ENCODE measurements around the gene PGLYRP3. TPM values are rescaled to one million over a fixed set of nuclear protein-coding genes. Genes with fewer than 3 reads are reported as not detected.

The PGLYRP3 gene
- total RNA-seq: not detected

GRCh38 chr1:153312570-153313186, at the start of gene PGLYRP3:
TSS of gene PGLYRP3 (minus strand) at chr1:153312952. CDS start at chr1:153310665, 2,287 bp downstream.
- Mint-ChIP-seq H3K4me3 (no peak within 1 kb of the TSS), H3K4me1 (no peaks in the 10 kb centered on the region), H3K36me3 (no peaks in the 10 kb centered on the region), H3K27ac (no peak within 1 kb of the TSS), H3K27me3 (peaks cover 12% of the 10 kb centered on the region), H3K9me3 (peaks cover 2% of the 10 kb centered on the region)
- ATAC-seq (ENCODE audit: low read depth) (no peak), DNase-seq (no peak)
- POLR2A ChIA-PET: interaction anchor here (0.6 kb wide), 1 partner anchor 50 kb away, joined by 3 read pairs; no protein-coding TSS in a partner anchor

- DNase-seq (no peak), ATAC-seq (ENCODE audit: low read depth) (no peak)
- POLR2A ChIA-PET: no interaction called here
- H3K27me3 Mint-ChIP-seq: peaks cover 12% of the 10 kb centered on the region
- no peaks in the 10 kb centered on the region for H3K36me3 Mint-ChIP-seq
- no peak overlapping the region for H3K4me3 Mint-ChIP-seq
- no peak overlapping the region for H3K27ac Mint-ChIP-seq
- peaks cover 6% of the 10 kb centered on the region for H3K4me1 Mint-ChIP-seq
- no peaks in the 10 kb centered on the region for H3K9me3 Mint-ChIP-seq
Observed at GRCh38 chr1:153362187-153362775, 49.5 kb upstream of the PGLYRP3 start.

- POLR2A ChIA-PET: no interaction called here
- Mint-ChIP-seq H3K27me3 (peaks cover 12% of the 10 kb centered on the region), H3K36me3 (no peaks in the 10 kb centered on the region), H3K9me3 (no peaks in the 10 kb centered on the region), H3K4me1 (peaks cover 12% of the 10 kb centered on the region), H3K27ac (no peak overlapping the region), H3K4me3 (no peak overlapping the region)
- no peak for ATAC-seq (ENCODE audit: low read depth)
- no peak for DNase-seq
Observed at GRCh38 chr1:153361480-153362109, 48.8 kb upstream of the PGLYRP3 start.

- H3K4me3 Mint-ChIP-seq: no peak overlapping the region
- no peaks in the 10 kb centered on the region for H3K36me3 Mint-ChIP-seq
- DNase-seq (no peak), ATAC-seq (ENCODE audit: low read depth) (no peak)
- peaks cover 15% of the 10 kb centered on the region for H3K4me1 Mint-ChIP-seq
- POLR2A ChIA-PET: no interaction called here
- no peaks in the 10 kb centered on the region for H3K9me3 Mint-ChIP-seq
- no peak overlapping the region for H3K27ac Mint-ChIP-seq
- peaks cover 9% of the 10 kb centered on the region for H3K27me3 Mint-ChIP-seq
Observed at GRCh38 chr1:153360592-153361479, 48.1 kb upstream of the PGLYRP3 start.

- DNase-seq (no peak), ATAC-seq (ENCODE audit: low read depth) (no peak)
- Mint-ChIP-seq H3K9me3 (no peaks in the 10 kb centered on the region), H3K27me3 (peaks cover 9% of the 10 kb centered on the region), H3K4me1 (peaks cover 15% of the 10 kb centered on the region), H3K36me3 (no peaks in the 10 kb centered on the region), H3K27ac (no peak overlapping the region), H3K4me3 (no peak overlapping the region)
- POLR2A ChIA-PET: no interaction called here
Observed at GRCh38 chr1:153360190-153360589, 47.4 kb upstream of the PGLYRP3 start.

GRCh38 chr1:153359241-153359640, 46.5 kb upstream of the PGLYRP3 start:
- POLR2A ChIA-PET: no interaction called here
- Mint-ChIP-seq H3K4me3 (no peak overlapping the region), H3K27ac (no peak overlapping the region), H3K9me3 (no peaks in the 10 kb centered on the region), H3K4me1 (peaks cover 15% of the 10 kb centered on the region), H3K27me3 (peaks cover 9% of the 10 kb centered on the region), H3K36me3 (no peaks in the 10 kb centered on the region)
- DNase-seq (no peak), ATAC-seq (ENCODE audit: low read depth) (no peak)

- DNase-seq: no peak
- Mint-ChIP-seq H3K4me1 (peaks cover 15% of the 10 kb centered on the region), H3K27me3 (peaks cover 9% of the 10 kb centered on the region), H3K9me3 (no peaks in the 10 kb centered on the region), H3K36me3 (no peaks in the 10 kb centered on the region), H3K4me3 (no peak overlapping the region), H3K27ac (no peak overlapping the region)
- ATAC-seq (ENCODE audit: low read depth): no peak
- POLR2A ChIA-PET: no interaction called here
Observed at GRCh38 chr1:153358691-153358975, 45.9 kb upstream of the PGLYRP3 start.

GRCh38 chr1:153357853-153358690, 45.3 kb upstream of the PGLYRP3 start, which contains the start of gene S100A9:
TSS of gene S100A9 (plus strand) at chr1:153357854. CDS start at chr1:153358284, 430 bp downstream.
- DNase-seq: no peak
- Mint-ChIP-seq H3K27me3 (peaks cover 6% of the 10 kb centered on the region), H3K36me3 (no peaks in the 10 kb centered on the region), H3K27ac (peak within 1 kb of the TSS; percentile 5), H3K4me1 (peaks cover 15% of the 10 kb centered on the region), H3K4me3 (peak within 1 kb of the TSS; percentile 22), H3K9me3 (no peaks in the 10 kb centered on the region)
- ATAC-seq (ENCODE audit: low read depth): no peak
- POLR2A ChIA-PET: no interaction called here

- Mint-ChIP-seq H3K9me3 (no peaks in the 10 kb centered on the region), H3K4me1 (peaks cover 17% of the 10 kb centered on the region), H3K27ac (peak overlapping the region; percentile 5), H3K4me3 (no peak overlapping the region), H3K36me3 (no peaks in the 10 kb centered on the region), H3K27me3 (peaks cover 2% of the 10 kb centered on the region)
- no peak for ATAC-seq (ENCODE audit: low read depth)
- POLR2A ChIA-PET: no interaction called here
- no peak for DNase-seq
Observed at GRCh38 chr1:153357076-153357852, 44.5 kb upstream of the PGLYRP3 start.

- H3K27ac Mint-ChIP-seq: no peak overlapping the region
- POLR2A ChIA-PET: no interaction called here
- no peak overlapping the region for H3K4me3 Mint-ChIP-seq
- DNase-seq (no peak), ATAC-seq (ENCODE audit: low read depth) (no peak)
- H3K27me3 Mint-ChIP-seq: peaks cover 2% of the 10 kb centered on the region
- H3K36me3 Mint-ChIP-seq: no peaks in the 10 kb centered on the region
- peaks cover 17% of the 10 kb centered on the region for H3K4me1 Mint-ChIP-seq
- H3K9me3 Mint-ChIP-seq: no peaks in the 10 kb centered on the region
Observed at GRCh38 chr1:153356392-153357075, 43.8 kb upstream of the PGLYRP3 start.

GRCh38 chr1:153355445-153356071, 42.8 kb upstream of the PGLYRP3 start:
- peaks cover 2% of the 10 kb centered on the region for H3K27me3 Mint-ChIP-seq
- H3K4me3 Mint-ChIP-seq: no peak overlapping the region
- DNase-seq (peak; percentile 60), ATAC-seq (ENCODE audit: low read depth) (peak; percentile 84)
- POLR2A ChIA-PET: no interaction called here
- peaks cover 17% of the 10 kb centered on the region for H3K4me1 Mint-ChIP-seq
- H3K36me3 Mint-ChIP-seq: no peaks in the 10 kb centered on the region
- no peak overlapping the region for H3K27ac Mint-ChIP-seq
- H3K9me3 Mint-ChIP-seq: no peaks in the 10 kb centered on the region

Data from activated naive CD8-positive, alpha-beta T cell treated with anti-CD3 and anti-CD28 coated beads, Interleukin-2, amount 10 ng/mL, durations not matched to agents 7 days and 5 days (primary cell).